CD14-positive monocyte (primary cell): Measurements from ENCODE around the gene OPA1. TPM values are rescaled to one million over a fixed set of nuclear protein-coding genes. Genes with fewer than 3 reads are reported as not detected.

Experiments
- DNase-seq, 3 donors: peaks; one replicate each; pipeline ENCODE4 v3.0.0-alpha.2; 2011 to 2022
- H2AFZ ChIP-seq: 2 replicates; pipeline ENCODE4 v1.6.0; 2012; ENCODE audit warnings: mild to moderate bottlenecking, low read depth, low read length, inconsistent platforms; ENCODE audit not compliant: insufficient read depth, poor library complexity, severe bottlenecking
- H3K27ac ChIP-seq, 2 donors: 1 replicate in 1 of 2; 2 replicates in 1 of 2; pipeline ENCODE4 v1.5.1; 2012 to 2013; ENCODE audit warnings: low read length in 2 of 2, control low read depth in 1 of 2, inconsistent platforms in 1 of 2, low read depth in 1 of 2, mild to moderate bottlenecking in 1 of 2
- H3K27me3 ChIP-seq, 2 donors: one replicate each; pipeline versions ENCODE4 v1.6.0 to v1.6.1; 2011 to 2013; ENCODE audit warnings: low read length in 2 of 2; ENCODE audit not compliant: control insufficient read depth in 2 of 2, insufficient read depth in 2 of 2
- H3K36me3 ChIP-seq, 2 donors: replicated peaks in 1 of 2; 1 replicate in 1 of 2; 2 replicates in 1 of 2; pipeline versions ENCODE4 v1.5.1 to v1.6.1; 2012 to 2013; ENCODE audit warnings: low read length in 2 of 2, control low read depth in 1 of 2, inconsistent platforms in 1 of 2, mild to moderate bottlenecking in 1 of 2; ENCODE audit not compliant: insufficient read depth in 2 of 2, control insufficient read depth in 1 of 2
- H3K4me1 ChIP-seq, 2 donors: 1 replicate in 1 of 2; 2 replicates in 1 of 2; pipeline versions ENCODE4 v1.5.1 to v1.6.1; 2012 to 2013; ENCODE audit warnings: low read length in 2 of 2, control low read depth in 1 of 2, inconsistent platforms in 1 of 2, mild to moderate bottlenecking in 1 of 2, moderate library complexity in 1 of 2; ENCODE audit not compliant: insufficient read depth in 2 of 2, control insufficient read depth in 1 of 2
- H3K4me2 ChIP-seq: replicated peaks from 2 replicates; pipeline ENCODE3; 2012; ENCODE audit warnings: low read length, moderate library complexity, mild to moderate bottlenecking; ENCODE audit not compliant: poor library complexity, severe bottlenecking; ENCODE audit errors: extremely low read depth
- H3K4me3 ChIP-seq, 3 experiments: fragments of 200-600 bp in 1 of 3; sonication (generic) in 1 of 3; replicated peaks in 1 of 3; 1 replicate in 2 of 3; 2 replicates in 1 of 3; pipeline ENCODE4 v1.5.1; 2011 to 2013; ENCODE audit warnings: low read length in 3 of 3, mild to moderate bottlenecking in 3 of 3, control low read depth in 2 of 3, low read depth in 2 of 3, inconsistent platforms in 1 of 3, moderate library complexity in 1 of 3
- H3K79me2 ChIP-seq: 2 replicates; pipeline ENCODE4 v1.6.0; 2012; ENCODE audit warnings: mild to moderate bottlenecking, control low read depth, inconsistent platforms, low read length, moderate library complexity; ENCODE audit not compliant: insufficient read depth
- H3K9ac ChIP-seq: 2 replicates; pipeline ENCODE4 v1.6.0; 2017; ENCODE audit warnings: low read length, mild to moderate bottlenecking; ENCODE audit not compliant: insufficient read depth, poor library complexity, severe bottlenecking
- H3K9me3 ChIP-seq, 2 donors: replicated peaks in 1 of 2; 1 replicate in 1 of 2; 2 replicates in 1 of 2; pipeline versions ENCODE4 v1.5.1 to v1.6.1; 2012 to 2013; ENCODE audit warnings: low read length in 2 of 2, control low read depth in 1 of 2; ENCODE audit not compliant: control insufficient read depth in 1 of 2, insufficient read depth in 1 of 2
- H4K20me1 ChIP-seq: 2 replicates; pipeline ENCODE4 v1.6.0; 2012; ENCODE audit warnings: mild to moderate bottlenecking, low read length, control low read depth, moderate library complexity; ENCODE audit not compliant: insufficient read depth
- H3K27ac Mint-ChIP-seq, 7 donors: one replicate each; pipeline ENCODE4 v1.8.0; 2020; ENCODE audit warnings: mild to moderate bottlenecking in 7 of 7, mixed read lengths in 7 of 7, moderate library complexity in 6 of 7, inconsistent platforms in 2 of 7
- H3K27me3 Mint-ChIP-seq, 3 donors: one replicate each; pipeline ENCODE4 v1.8.0; 2021 to 2022; ENCODE audit warnings: low read depth in 3 of 3, mild to moderate bottlenecking in 3 of 3, mixed read lengths in 3 of 3, moderate library complexity in 3 of 3, inconsistent platforms in 1 of 3
- H3K36me3 Mint-ChIP-seq, 2 donors: one replicate each; pipeline ENCODE4 v1.8.0; 2020; ENCODE audit warnings: mixed read lengths in 2 of 2, inconsistent platforms in 1 of 2, mild to moderate bottlenecking in 1 of 2
- H3K4me1 Mint-ChIP-seq: one replicate; pipeline ENCODE4 v1.8.0; 2020; ENCODE audit warnings: mild to moderate bottlenecking, mixed read lengths
- H3K4me3 Mint-ChIP-seq, 2 donors: one replicate each; pipeline ENCODE4 v1.8.0; 2020; ENCODE audit warnings: mild to moderate bottlenecking in 2 of 2, mixed read lengths in 2 of 2, moderate library complexity in 1 of 2
- H3K9me3 Mint-ChIP-seq, 7 donors: one replicate each; pipeline ENCODE4 v1.8.0; 2020 to 2022; ENCODE audit warnings: mixed read lengths in 7 of 7, mild to moderate bottlenecking in 6 of 7, moderate library complexity in 6 of 7, inconsistent platforms in 2 of 7
- CTCF ChIP-seq: fragments of 200-600 bp; IDR thresholded peaks from one replicate; pipeline ENCODE4 v1.8.0; 2022; ENCODE audit warnings: antibody characterized with exemption, mild to moderate bottlenecking
- WGBS: methylation state at CpG from one replicate; pipeline ENCODE4 v1.1.5; 2013; ENCODE audit warnings: missing lambda C conversion rate; ENCODE audit not compliant: insufficient coverage; 5-methylcytosine and 5-hydroxymethylcytosine counted together
- intact Hi-C, 2 donors: fragments of 100-400 bp; cut with micrococcal nuclease; formaldehyde crosslinking; loops; one replicate each; pipeline versions ENCODE4 v1.15.0 to v1.15.1; 2023
- polyA minus RNA-seq: library from RNA; depleted of rRNA, polyadenylated mRNA; stranded (reverse); fragments of >200 nt; gene quantifications from 2 replicates; pipeline ENCODE4 v1.2.3, GENCODE V29; 2012
- polyA plus RNA-seq, 3 donors: library from polyadenylated mRNA; depleted of rRNA in 1 of 3; unstranded in 2 of 3; stranded (reverse) in 1 of 3; fragments of 300-500 nt in 2 of 3; fragments of >200 nt in 1 of 3; fragmentation: Illumina TruSeq in 2 of 3; gene quantifications; 1 replicate in 2 of 3; 2 replicates in 1 of 3; pipeline ENCODE4 v1.2.3, GENCODE V29; 2012 to 2021
- total RNA-seq, 12 experiments: library from RNA in 1 of 12; stranded (reverse) in 1 of 12; fragments of 120-200 nt in 1 of 12; gene quantifications; one replicate each; pipeline ENCODE4 v1.2.4 and lab custom pipeline; 2013 to 2026; ENCODE audit warnings: mixed read lengths in 6 of 12, inconsistent platforms in 1 of 12

OPA1 gene
- 63.0 TPM for total RNA-seq (2013)
- 10 to 100 TPM; 15.4 to 26.5 (median 18.1) TPM for polyA plus RNA-seq
- polyA minus RNA-seq = 14.4 and 17.0 TPM in 2 replicates
- 61.7 to 204 (median 123) reads per million in 11 experiments for total RNA-seq (lab: John Stamatoyannopoulos, UW)

GRCh38 chr3:193592841-193593667, at the start of gene OPA1:
OPA1 (plus strand) TSS chr3:193593208; CDS start chr3:193593378, 170 bp downstream.
- Histone ChIP-seq H2AFZ (peak within 1 kb of the TSS; percentile 92), H3K4me3 (peak within 1 kb of the TSS; percentile 75 to 95 (median 88)), H3K27me3 (no peaks in the 10 kb centered on the region), H4K20me1 (peaks cover 21% of the 10 kb centered on the region), H3K79me2 (peaks cover 49% of the 10 kb centered on the region), H3K9me3 (no peaks in the 10 kb centered on the region), H3K9ac (peak within 1 kb of the TSS; percentile 96), H3K36me3 (peaks cover 3 to 17% of the 10 kb centered on the region in 2 donors), H3K4me1 (peaks cover 22 to 45% of the 10 kb centered on the region in 2 donors), H3K4me2 (peak within 1 kb of the TSS; percentile 75), H3K27ac (peak within 1 kb of the TSS; percentile 76 to 96)
- TF ChIP-seq CTCF = no peak
- under 1% methylated on average over 55 of the region's 55 CpGs for WGBS
- Mint-ChIP-seq H3K4me3 (peak within 1 kb of the TSS; percentile 86 to 99), H3K27ac (peak within 1 kb of the TSS; percentile 91 to 96 (median 95)), H3K9me3 (no peaks in the 10 kb centered on the region), H3K27me3 (peaks cover 0 to 5% (median 2%) of the 10 kb centered on the region in 3 donors), H3K36me3 (peaks cover 13 to 26% of the 10 kb centered on the region in 2 donors), H3K4me1 (peaks cover 45% of the 10 kb centered on the region)
- intact Hi-C loops = no loop called here
- peak; percentile 94 to 98 (median 97) for DNase-seq

GRCh38 chr3:193544289-193544688, 48.7 kb upstream of the OPA1 start:
- H3K4me1 ChIP-seq = no peaks in the 10 kb centered on the region
- H3K36me3 Mint-ChIP-seq = no peaks in the 10 kb centered on the region
- no peak for TF ChIP-seq CTCF
- no peaks in the 10 kb centered on the region for H3K79me2 ChIP-seq
- H3K4me3 Mint-ChIP-seq = no peak overlapping the region
- no peaks in the 10 kb centered on the region for H4K20me1 ChIP-seq
- no peaks in the 10 kb centered on the region for H3K36me3 ChIP-seq
- no CpG with 5 or more reads among the region's 1 CpG for WGBS
- no peak overlapping the region for H3K4me2 ChIP-seq
- H3K27ac Mint-ChIP-seq = no peak overlapping the region
- intact Hi-C loops = no loop called here
- H3K27me3 Mint-ChIP-seq = no peaks in the 10 kb centered on the region
- no peaks in the 10 kb centered on the region for H3K27me3 ChIP-seq
- no peak overlapping the region for H2AFZ ChIP-seq
- H3K9me3 ChIP-seq = peaks cover 0 to 6% of the 10 kb centered on the region in 2 donors
- H3K9ac ChIP-seq = no peak overlapping the region
- no peak overlapping the region for H3K27ac ChIP-seq
- DNase-seq = no peak
- H3K9me3 Mint-ChIP-seq = peaks cover 4 to 14% (median 9%) of the 10 kb centered on the region in 7 donors
- no peak overlapping the region for H3K4me3 ChIP-seq
- H3K4me1 Mint-ChIP-seq = no peaks in the 10 kb centered on the region
